Activated CD8-positive, alpha-beta memory T cell treated with anti-CD3 and anti-CD28 coated beads for 48 hours (primary cell): ENCODE measurements around the gene LILRA2.
"Not testable (repeated sequence)": the region's sequence is repeated elsewhere in the genome, so short reads cannot be mapped to it uniquely, and the experiment has no call there.

Experiments
- DNase-seq, 3 experiments: peaks; one replicate each; pipeline ENCODE4 v3.0.0-alpha.2; 2020; ENCODE audit warnings: low read depth in 2 of 3, low spot score in 2 of 3

LILRA2 gene

GRCh38 chr19:54608205-54608604 lies 34.6 kb downstream of the LILRA2 start:
- no peak for DNase-seq

- DNase-seq: no peak
Measured at GRCh38 chr19:54608792-54609191, 35.2 kb downstream of the LILRA2 start.

- no peak for DNase-seq
Measured at GRCh38 chr19:54609356-54609791, 35.8 kb downstream of the LILRA2 start.

GRCh38 chr19:54612428-54612827 lies 38.8 kb downstream of the LILRA2 start:
- no peak for DNase-seq

- DNase-seq: no peak
Measured at GRCh38 chr19:54614726-54615125, 41.1 kb downstream of the LILRA2 start.

- no peak for DNase-seq
Measured at GRCh38 chr19:54616057-54616456, 42.5 kb downstream of the LILRA2 start.

- no peak for DNase-seq
Measured at GRCh38 chr19:54616821-54617560, 43.4 kb downstream of the LILRA2 start.

- DNase-seq: no peak
Measured at GRCh38 chr19:54620464-54620863, 46.9 kb downstream of the LILRA2 start.

GRCh38 chr19:54622431-54622830 lies 48.8 kb downstream of the LILRA2 start:
- no peak for DNase-seq

GRCh38 chr19:54624234-54624633 lies 50.6 kb downstream of the LILRA2 start:
- not testable (repeated sequence) for DNase-seq

GRCh38 chr19:54624934-54625730 lies 51.5 kb downstream of the LILRA2 start:
- not testable (repeated sequence) for DNase-seq

- DNase-seq: no peak
Measured at GRCh38 chr19:54626757-54627156, 53.2 kb downstream of the LILRA2 start.

GRCh38 chr19:54627912-54628311 lies 54.3 kb downstream of the LILRA2 start:
- not testable (repeated sequence) for DNase-seq

GRCh38 chr19:54630262-54630661 lies 56.7 kb downstream of the LILRA2 start, which contains the start of gene LILRB1:
Gene LILRB1, plus strand, starts transcription at chr19:54630484. Its CDS starts 590 bp downstream, at chr19:54631074.
- not testable (repeated sequence) for DNase-seq

- DNase-seq: no peak
Measured at GRCh38 chr19:54630782-54631181, 57.2 kb downstream of the LILRA2 start.

- DNase-seq: not testable (repeated sequence)
Measured at GRCh38 chr19:54631489-54632337, 58.1 kb downstream of the LILRA2 start.

GRCh38 chr19:54632517-54632916 lies 58.9 kb downstream of the LILRA2 start:
- DNase-seq: not testable (repeated sequence)

GRCh38 chr19:54633401-54633800 lies 59.8 kb downstream of the LILRA2 start:
- DNase-seq: no peak

- not testable (repeated sequence) for DNase-seq
Measured at GRCh38 chr19:54636081-54636480, 62.5 kb downstream of the LILRA2 start.

- DNase-seq: no peak
Measured at GRCh38 chr19:54638683-54639082, 65.1 kb downstream of the LILRA2 start.
